ENCODE measurements around the gene BTBD9. TPM values are rescaled to one million over a fixed set of nuclear protein-coding genes. Genes with fewer than 3 reads are reported as not detected.

Gene BTBD9
- total and polyA plus RNA-seq, 2 donors (not counting 3 experiments of a cell fraction or from before 2014, with no cell fraction given) = 4.9 to 15.0 TPM

GRCh38 chr6:38591439-38591838 lies 48.3 kb downstream of the BTBD9 start:
- dilution Hi-C loops (cut with MboI; ENCODE audit: extremely low pct_ligation_motif_present, low sequenced_read_pairs) (no loop called here), intact Hi-C loops (cut with micrococcal nuclease) (no loop called here)
- Histone ChIP-seq H4K20me1 (replicated peaks; ENCODE audit: control insufficient read depth, extremely low read depth, insufficient read depth, low read length) (no peaks in the 10 kb centered on the region), H3K9ac (replicated peaks; ENCODE audit: extremely low read depth, insufficient read depth, low read length) (no peak overlapping the region), H3K27me3 (ENCODE audit: control insufficient read depth in 2 of 2, insufficient read depth in 2 of 2, low read length in 2 of 2) (no peaks in the 10 kb centered on the region), H3K9me1 (replicated peaks; ENCODE audit: control insufficient read depth, extremely low read depth, insufficient read depth, low read length) (no peaks in the 10 kb centered on the region), H2AFZ (ENCODE audit: low read depth, low read length) (no peak overlapping the region), H3K4me1 (ENCODE audit: control insufficient read depth, extremely low read depth, insufficient read depth, low read length) (no peaks in the 10 kb centered on the region), H3K4me3 (replicated peaks in 1 of 3; ENCODE audit: insufficient read depth in 1 of 3, low read depth in 1 of 3, low read length in 3 of 3) (no peak overlapping the region), H3K36me3 (ENCODE audit: control insufficient read depth in 2 of 2, extremely low read depth in 1 of 2, insufficient read depth in 2 of 2, low read length in 2 of 2) (peaks cover 3 to 4% of the 10 kb centered on the region in 2 experiments), H3K4me2 (ENCODE audit: insufficient read depth, low read length) (no peak overlapping the region), H3K79me2 (ENCODE audit: control insufficient read depth, insufficient read depth, low read length) (no peaks in the 10 kb centered on the region), H3K9me3 (replicated peaks; ENCODE audit: control insufficient read depth, insufficient read depth, low read length) (no peaks in the 10 kb centered on the region), H3K27ac (ENCODE audit: insufficient read depth, low read depth, low read length) (no peak overlapping the region)
- FAIRE-seq (no peak), DNase-seq (ENCODE audit: low read depth, low spot score) (no peak)
- CTCF ChIA-PET = interaction anchor here (1.0 kb wide), 1 partner anchor 8 kb away, joined by 3 read pairs; no protein-coding TSS in a partner anchor
- BruUV-seq (replicated peaks) = no TSS peak
- TF ChIP-seq FOS (IDR thresholded peaks at IDR 0.05; ENCODE audit: borderline replicate concordance, insufficient read depth, low read length) (no peak), POLR2A (IDR thresholded peaks at IDR 0.05; ENCODE audit: low read depth, low read length) (no peak), EZH2 (IDR thresholded peaks at IDR 0.05; ENCODE audit: borderline replicate concordance, low read depth, low read length, severe bottlenecking) (no peak), POLR2AphosphoS5 (IDR thresholded peaks at IDR 0.05; ENCODE audit: insufficient read depth, low read depth, low read length) (no peak), JUN (IDR thresholded peaks at IDR 0.05; ENCODE audit: borderline replicate concordance, insufficient read depth, insufficient read length, low read depth) (no peak), MYC (IDR thresholded peaks at IDR 0.05; ENCODE audit: low read depth, low read length) (no peak), GATA2 (IDR thresholded peaks at IDR 0.05; ENCODE audit: insufficient read depth, insufficient read length, low read depth, low read length) (no peak), MAX (IDR thresholded peaks at IDR 0.05; ENCODE audit: insufficient read depth, insufficient read length) (no peak)
- TF ChIP-seq, protein P1, sequence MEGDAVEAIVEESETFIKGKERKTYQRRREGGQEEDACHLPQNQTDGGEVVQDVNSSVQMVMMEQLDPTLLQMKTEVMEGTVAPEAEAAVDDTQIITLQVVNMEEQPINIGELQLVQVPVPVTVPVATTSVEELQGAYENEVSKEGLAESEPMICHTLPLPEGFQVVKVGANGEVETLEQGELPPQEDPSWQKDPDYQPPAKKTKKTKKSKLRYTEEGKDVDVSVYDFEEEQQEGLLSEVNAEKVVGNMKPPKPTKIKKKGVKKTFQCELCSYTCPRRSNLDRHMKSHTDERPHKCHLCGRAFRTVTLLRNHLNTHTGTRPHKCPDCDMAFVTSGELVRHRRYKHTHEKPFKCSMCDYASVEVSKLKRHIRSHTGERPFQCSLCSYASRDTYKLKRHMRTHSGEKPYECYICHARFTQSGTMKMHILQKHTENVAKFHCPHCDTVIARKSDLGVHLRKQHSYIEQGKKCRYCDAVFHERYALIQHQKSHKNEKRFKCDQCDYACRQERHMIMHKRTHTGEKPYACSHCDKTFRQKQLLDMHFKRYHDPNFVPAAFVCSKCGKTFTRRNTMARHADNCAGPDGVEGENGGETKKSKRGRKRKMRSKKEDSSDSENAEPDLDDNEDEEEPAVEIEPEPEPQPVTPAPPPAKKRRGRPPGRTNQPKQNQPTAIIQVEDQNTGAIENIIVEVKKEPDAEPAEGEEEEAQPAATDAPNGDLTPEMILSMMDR (IDR thresholded peaks at IDR 0.05; ENCODE audit: extremely low read depth in 1 of 2, insufficient read depth in 1 of 2, low read depth in 1 of 2, low read length in 2 of 2) = no peak
- POLR2A ChIA-PET = no interaction called here

Data from endothelial cell of umbilical vein (primary cell).